Osteocyte (in vitro differentiated cells): ENCODE measurements around the gene IQSEC1. TPM values are rescaled to one million over a fixed set of nuclear protein-coding genes. Genes with fewer than 3 reads are reported as not detected.

Experiments used
- DNase-seq: peaks from one replicate; pipeline ENCODE4 v3.0.0; 2021; ENCODE audit warnings: mixed read lengths; ENCODE audit not compliant: unreplicated experiment; ENCODE audit errors: extremely low spot score
- H3K27ac Mint-ChIP-seq: one replicate; pipeline ENCODE4 v1.8.0; 2021; ENCODE audit warnings: mild to moderate bottlenecking, mixed read lengths; ENCODE audit not compliant: unreplicated experiment
- H3K27me3 Mint-ChIP-seq: one replicate; pipeline ENCODE4 v1.8.0; 2021; ENCODE audit warnings: mixed read lengths; ENCODE audit not compliant: unreplicated experiment
- H3K36me3 Mint-ChIP-seq: one replicate; pipeline ENCODE4 v1.8.0; 2021; ENCODE audit warnings: mixed read lengths; ENCODE audit not compliant: unreplicated experiment
- H3K4me1 Mint-ChIP-seq: one replicate; pipeline ENCODE4 v1.8.0; 2021; ENCODE audit warnings: mixed read lengths; ENCODE audit not compliant: unreplicated experiment
- H3K4me3 Mint-ChIP-seq: one replicate; pipeline ENCODE4 v1.8.0; 2021; ENCODE audit warnings: mild to moderate bottlenecking, moderate library complexity, mixed read lengths; ENCODE audit not compliant: unreplicated experiment
- H3K9me3 Mint-ChIP-seq: one replicate; pipeline ENCODE4 v1.8.0; 2021; ENCODE audit warnings: mixed read lengths; ENCODE audit not compliant: unreplicated experiment
- total RNA-seq: library from RNA; stranded (reverse); gene quantifications from 2 replicates; pipeline ENCODE4 v1.2.1, GENCODE V29; 2021
- TF ChIP-seq, protein P1 (sequence below): fragments of 200-600 bp; sonication (generic); IDR thresholded peaks from 2 replicates; pipeline ENCODE4 v1.5.0; 2021; ENCODE audit warnings: antibody characterized with exemption, mild to moderate bottlenecking, moderate library complexity

Gene IQSEC1
- total RNA-seq, 1 donor from 2014 or later = 37.9 TPM

DNA sequence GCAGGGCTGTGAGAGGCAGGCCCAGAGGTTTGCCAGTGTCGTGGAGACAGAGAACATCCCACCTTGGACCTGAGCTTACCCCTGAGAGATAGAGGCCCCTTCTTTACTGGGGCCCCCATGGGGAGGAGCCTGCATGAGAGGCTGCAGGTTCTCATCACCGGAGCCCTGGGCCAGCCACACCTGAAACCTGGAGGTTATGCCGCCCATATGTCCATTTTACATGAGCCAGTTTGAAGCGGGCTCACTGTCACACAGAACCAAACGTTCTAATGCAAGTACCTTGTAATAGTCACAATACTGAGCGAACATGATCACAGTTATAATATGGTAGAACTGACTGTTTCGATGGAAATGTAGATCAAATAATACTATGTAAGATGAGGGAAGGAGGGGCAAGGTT is 6.3 kb upstream of the IQSEC1 start:
- Mint-ChIP-seq H3K4me1 (peaks cover 22% of the 10 kb centered on the region), H3K27ac (no peak overlapping the region), H3K27me3 (peaks cover 37% of the 10 kb centered on the region), H3K9me3 (no peaks in the 10 kb centered on the region), H3K36me3 (no peaks in the 10 kb centered on the region), H3K4me3 (no peak overlapping the region)
- TF ChIP-seq, protein P1, sequence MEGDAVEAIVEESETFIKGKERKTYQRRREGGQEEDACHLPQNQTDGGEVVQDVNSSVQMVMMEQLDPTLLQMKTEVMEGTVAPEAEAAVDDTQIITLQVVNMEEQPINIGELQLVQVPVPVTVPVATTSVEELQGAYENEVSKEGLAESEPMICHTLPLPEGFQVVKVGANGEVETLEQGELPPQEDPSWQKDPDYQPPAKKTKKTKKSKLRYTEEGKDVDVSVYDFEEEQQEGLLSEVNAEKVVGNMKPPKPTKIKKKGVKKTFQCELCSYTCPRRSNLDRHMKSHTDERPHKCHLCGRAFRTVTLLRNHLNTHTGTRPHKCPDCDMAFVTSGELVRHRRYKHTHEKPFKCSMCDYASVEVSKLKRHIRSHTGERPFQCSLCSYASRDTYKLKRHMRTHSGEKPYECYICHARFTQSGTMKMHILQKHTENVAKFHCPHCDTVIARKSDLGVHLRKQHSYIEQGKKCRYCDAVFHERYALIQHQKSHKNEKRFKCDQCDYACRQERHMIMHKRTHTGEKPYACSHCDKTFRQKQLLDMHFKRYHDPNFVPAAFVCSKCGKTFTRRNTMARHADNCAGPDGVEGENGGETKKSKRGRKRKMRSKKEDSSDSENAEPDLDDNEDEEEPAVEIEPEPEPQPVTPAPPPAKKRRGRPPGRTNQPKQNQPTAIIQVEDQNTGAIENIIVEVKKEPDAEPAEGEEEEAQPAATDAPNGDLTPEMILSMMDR = no peak
- DNase-seq = no peak

DNA sequence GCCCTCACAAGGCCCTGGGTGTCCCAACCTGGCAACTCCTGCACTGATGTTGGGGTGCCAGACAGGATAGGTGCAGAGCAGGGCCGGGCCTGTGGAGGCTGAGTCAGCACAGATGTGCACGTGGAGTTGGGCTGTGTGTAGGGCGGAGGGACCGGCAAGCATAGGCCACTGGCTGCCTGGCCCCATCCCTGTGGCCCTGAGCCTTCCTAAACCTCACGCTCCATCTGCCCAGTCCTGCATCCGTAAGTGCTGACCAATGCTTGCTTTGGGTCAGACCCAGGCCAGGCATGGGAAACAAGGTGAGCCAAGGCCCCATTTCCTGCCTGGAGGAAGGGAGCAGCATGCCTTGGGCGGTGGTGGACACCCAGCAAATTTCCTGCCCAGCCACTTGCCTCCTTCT is 5.8 kb upstream of the IQSEC1 start:
- DNase-seq = no peak
- TF ChIP-seq, protein P1 = no peak
- no peaks in the 10 kb centered on the region for H3K36me3 Mint-ChIP-seq
- H3K4me1 Mint-ChIP-seq = peaks cover 22% of the 10 kb centered on the region
- H3K27me3 Mint-ChIP-seq = peaks cover 42% of the 10 kb centered on the region
- H3K4me3 Mint-ChIP-seq = no peak overlapping the region
- H3K27ac Mint-ChIP-seq = no peak overlapping the region
- H3K9me3 Mint-ChIP-seq = no peaks in the 10 kb centered on the region

DNA sequence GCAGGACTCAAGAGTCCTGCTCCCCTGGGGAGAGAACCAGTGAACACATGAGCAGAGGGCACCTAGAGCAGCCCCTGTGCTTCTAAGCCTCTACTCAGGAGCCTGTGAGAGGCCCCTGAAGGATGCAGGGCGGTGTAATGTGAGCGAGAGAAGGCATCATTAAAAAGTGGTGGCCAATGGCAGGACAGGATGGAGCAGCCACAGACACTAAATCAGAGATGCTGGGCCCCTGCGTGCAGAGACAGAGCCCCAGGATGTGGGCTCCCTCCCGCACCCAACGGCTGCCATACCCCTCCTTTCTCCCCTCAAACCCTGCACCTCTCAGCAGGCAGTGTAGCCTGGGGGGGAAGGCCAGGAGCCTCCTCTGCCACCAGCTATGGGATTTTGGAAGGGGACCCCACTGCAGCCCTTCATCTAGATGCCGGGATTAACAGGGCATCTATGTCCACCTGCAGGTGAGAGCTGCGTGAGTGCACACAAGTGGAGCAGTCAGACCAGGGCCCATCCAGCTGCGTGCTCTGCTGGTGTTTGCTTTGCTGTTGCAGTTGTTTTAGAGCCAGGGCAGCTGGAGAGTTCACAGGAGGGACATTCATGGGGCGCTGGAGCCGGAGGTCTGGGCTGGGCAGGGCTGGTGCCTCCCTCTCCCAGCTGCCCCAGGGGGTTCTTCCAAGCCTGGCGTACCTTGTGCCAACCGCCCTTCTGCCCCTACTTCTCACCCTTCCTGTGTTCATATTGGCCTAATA is 5.1 kb upstream of the IQSEC1 start:
- TF ChIP-seq, protein P1 = no peak
- Mint-ChIP-seq H3K4me3 (no peak overlapping the region), H3K36me3 (no peaks in the 10 kb centered on the region), H3K4me1 (peaks cover 22% of the 10 kb centered on the region), H3K27ac (no peak overlapping the region), H3K9me3 (no peaks in the 10 kb centered on the region), H3K27me3 (peaks cover 47% of the 10 kb centered on the region)
- no peak for DNase-seq

DNA sequence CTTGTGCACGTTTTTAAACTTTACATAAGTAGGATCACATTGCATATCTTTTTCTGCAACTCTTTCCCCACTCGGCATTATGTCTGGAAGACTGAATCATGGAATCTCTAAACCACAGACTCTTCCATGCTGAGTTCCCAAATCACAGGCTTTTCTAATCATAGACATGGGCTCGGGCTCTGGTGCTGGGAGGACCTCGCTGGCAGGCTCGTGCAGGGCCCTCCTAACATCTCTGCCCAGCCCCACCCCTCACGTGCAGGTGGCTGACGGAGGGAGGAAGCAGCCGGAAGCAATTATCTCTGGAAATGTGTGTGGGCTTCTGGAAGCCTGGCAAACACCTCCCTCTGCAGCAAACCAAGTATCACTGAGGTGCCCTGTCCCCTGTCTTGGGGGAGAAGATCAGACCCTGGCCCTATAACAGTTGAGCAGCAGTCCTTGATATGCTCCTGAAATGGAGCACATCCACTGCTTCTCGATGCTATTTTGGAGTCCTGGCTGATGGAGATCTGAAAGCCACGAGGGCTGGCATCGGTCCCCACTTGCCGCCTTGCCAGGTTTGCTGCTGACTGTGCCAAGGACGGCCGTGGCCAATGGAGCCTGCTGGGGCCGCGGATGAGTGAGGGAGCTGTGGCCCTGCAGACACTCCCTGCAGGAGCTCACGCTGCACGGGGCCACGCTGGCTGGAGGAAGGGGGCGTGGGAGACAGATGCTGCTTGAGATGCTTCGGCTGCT is 4.4 kb upstream of the IQSEC1 start:
- TF ChIP-seq, protein P1 = no peak
- Mint-ChIP-seq H3K27me3 (peaks cover 44% of the 10 kb centered on the region), H3K27ac (no peak overlapping the region), H3K9me3 (no peaks in the 10 kb centered on the region), H3K4me1 (peaks cover 24% of the 10 kb centered on the region), H3K4me3 (no peak overlapping the region), H3K36me3 (no peaks in the 10 kb centered on the region)
- DNase-seq = no peak

DNA sequence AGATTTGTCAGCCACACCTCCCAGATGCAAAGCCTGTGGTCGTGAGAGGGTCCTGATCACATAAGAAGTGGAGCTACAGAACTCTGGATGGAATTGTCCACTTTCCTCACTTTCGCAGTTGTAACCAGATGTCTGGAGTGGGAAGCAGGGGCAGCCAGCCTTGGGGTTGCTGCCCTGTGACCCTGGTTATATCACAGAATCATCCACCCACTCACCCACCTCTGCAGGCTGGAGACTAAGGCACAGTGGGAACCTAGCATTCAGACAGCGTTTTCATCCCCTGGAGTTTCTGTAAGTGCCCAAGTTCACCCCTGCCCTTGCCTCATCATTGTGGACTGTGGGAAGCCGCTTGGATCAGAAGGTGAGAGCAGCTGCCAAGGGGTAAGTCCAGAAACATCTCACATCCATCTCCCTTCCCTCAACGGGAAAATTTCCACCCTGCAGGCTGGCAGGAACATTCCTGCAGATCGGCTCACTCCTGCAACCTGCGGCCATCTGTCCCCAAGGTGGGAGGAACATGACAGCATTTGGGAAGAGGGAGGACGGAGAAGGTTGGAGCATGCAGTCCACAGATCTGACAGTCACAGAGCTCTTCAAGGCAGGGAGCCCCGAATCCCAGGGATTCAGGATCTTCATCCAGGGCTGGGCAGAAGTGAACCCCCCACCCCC is 2.9 kb upstream of the IQSEC1 start:
- H3K4me3 Mint-ChIP-seq = no peak overlapping the region
- H3K27me3 Mint-ChIP-seq = peaks cover 44% of the 10 kb centered on the region
- peaks cover 24% of the 10 kb centered on the region for H3K4me1 Mint-ChIP-seq
- TF ChIP-seq, protein P1 = no peak
- no peaks in the 10 kb centered on the region for H3K9me3 Mint-ChIP-seq
- no peaks in the 10 kb centered on the region for H3K36me3 Mint-ChIP-seq
- no peak overlapping the region for H3K27ac Mint-ChIP-seq
- DNase-seq = no peak
